HepG2 (cell line): ENCODE data around the gene SMAD1. TPM values are rescaled to one million over a fixed set of nuclear protein-coding genes. Genes with fewer than 3 reads are reported as not detected.

Experiments used
- DBP ChIP-seq: sonication (generic); formaldehyde crosslinking; IDR thresholded peaks from 2 replicates; pipeline ENCODE4 v1.4.0; 2020; ENCODE audit warnings: missing genetic modification reagents; ENCODE audit errors: not compliant biosample characterization
- GABPB1 ChIP-seq: IDR thresholded peaks from 2 replicates; pipeline ENCODE4 v1.6.1; 2016; ENCODE audit warnings: mild to moderate bottlenecking, missing genetic modification reagents, moderate library complexity, missing compliant biosample characterization
- KAT7 ChIP-seq: IDR thresholded peaks from 2 replicates; pipeline ENCODE4 v1.6.1; 2018; ENCODE audit warnings: borderline replicate concordance, missing compliant biosample characterization
- MED1 ChIP-seq: sonication (generic); formaldehyde crosslinking; IDR thresholded peaks from 2 replicates; pipeline ENCODE4 v1.4.0; 2020; ENCODE audit warnings: missing genetic modification reagents
- MZF1 ChIP-seq: sonication (generic); formaldehyde crosslinking; IDR thresholded peaks from 2 replicates; pipeline ENCODE4 v1.8.1; 2023; ENCODE audit warnings: mild to moderate bottlenecking, missing genetic modification reagents, borderline replicate concordance
- NFE2 ChIP-seq: sonication (generic); formaldehyde crosslinking; IDR thresholded peaks from 2 replicates; pipeline ENCODE4 v1.4.0; 2020; ENCODE audit warnings: missing genetic modification reagents
- TFDP1 ChIP-seq: IDR thresholded peaks from 2 replicates; pipeline ENCODE4 v1.6.1; 2016; ENCODE audit warnings: missing compliant biosample characterization, missing genetic modification reagents, borderline replicate concordance
- ZGPAT ChIP-seq: IDR thresholded peaks from 2 replicates; pipeline ENCODE4 v1.6.1; 2016; ENCODE audit warnings: mild to moderate bottlenecking
- ZNF574 ChIP-seq: sonication (generic); formaldehyde crosslinking; IDR thresholded peaks from 2 replicates; pipeline ENCODE4 v1.4.0; 2020; ENCODE audit warnings: missing genetic modification reagents
- ZNF710 ChIP-seq: sonication (generic); formaldehyde crosslinking; IDR thresholded peaks from 2 replicates; pipeline ENCODE4 v1.5.0; 2020; ENCODE audit warnings: mild to moderate bottlenecking, missing genetic modification reagents, borderline replicate concordance
- ZNF768 ChIP-seq: sonication (generic); formaldehyde crosslinking; IDR thresholded peaks from 2 replicates; pipeline ENCODE4 v1.4.0; 2020; ENCODE audit warnings: missing genetic modification reagents
- polyA plus RNA-seq, 8 experiments: library from polyadenylated mRNA; depleted of rRNA in 3 of 8; stranded (reverse) in 7 of 8; unstranded in 1 of 8; fragments of >200 nt; fragmentation: Illumina TruSeq in 4 of 8; extraction: Trizol in 4 of 8; gene quantifications; 2 replicates each; pipeline versions ENCODE4 v1.2.1 to v1.2.3, GENCODE V29; 2011 to 2016; ENCODE audit warnings: low read depth in 4 of 8, missing spikeins in 1 of 8, mixed read lengths in 1 of 8; ENCODE audit not compliant: insufficient read depth in 1 of 8
- total RNA-seq, 5 experiments: library from RNA; depleted of rRNA; stranded (reverse); fragments of >200 nt; fragmentation: Illumina TruSeq; extraction: Trizol; gene quantifications; 2 replicates each; pipeline ENCODE4 v1.2.3, GENCODE V29; 2016; ENCODE audit warnings: low read depth in 1 of 5
- TF ChIP-seq, protein P1 (sequence below): sonication (generic); formaldehyde crosslinking; IDR thresholded peaks from 2 replicates; pipeline ENCODE4 v1.9.0; 2021; ENCODE audit warnings: mild to moderate bottlenecking, missing genetic modification reagents

SMAD1 gene
- total and polyA plus RNA-seq, 2 of the 13 experiments (the other 11 are each of a cell fraction or from before 2014, with no cell fraction given), result 12.7 to 16.6 TPM

GRCh38 chr4:145482209-145483037 lies 770 bp downstream of the SMAD1 start (continued):
- TF ChIP-seq, protein P1, sequence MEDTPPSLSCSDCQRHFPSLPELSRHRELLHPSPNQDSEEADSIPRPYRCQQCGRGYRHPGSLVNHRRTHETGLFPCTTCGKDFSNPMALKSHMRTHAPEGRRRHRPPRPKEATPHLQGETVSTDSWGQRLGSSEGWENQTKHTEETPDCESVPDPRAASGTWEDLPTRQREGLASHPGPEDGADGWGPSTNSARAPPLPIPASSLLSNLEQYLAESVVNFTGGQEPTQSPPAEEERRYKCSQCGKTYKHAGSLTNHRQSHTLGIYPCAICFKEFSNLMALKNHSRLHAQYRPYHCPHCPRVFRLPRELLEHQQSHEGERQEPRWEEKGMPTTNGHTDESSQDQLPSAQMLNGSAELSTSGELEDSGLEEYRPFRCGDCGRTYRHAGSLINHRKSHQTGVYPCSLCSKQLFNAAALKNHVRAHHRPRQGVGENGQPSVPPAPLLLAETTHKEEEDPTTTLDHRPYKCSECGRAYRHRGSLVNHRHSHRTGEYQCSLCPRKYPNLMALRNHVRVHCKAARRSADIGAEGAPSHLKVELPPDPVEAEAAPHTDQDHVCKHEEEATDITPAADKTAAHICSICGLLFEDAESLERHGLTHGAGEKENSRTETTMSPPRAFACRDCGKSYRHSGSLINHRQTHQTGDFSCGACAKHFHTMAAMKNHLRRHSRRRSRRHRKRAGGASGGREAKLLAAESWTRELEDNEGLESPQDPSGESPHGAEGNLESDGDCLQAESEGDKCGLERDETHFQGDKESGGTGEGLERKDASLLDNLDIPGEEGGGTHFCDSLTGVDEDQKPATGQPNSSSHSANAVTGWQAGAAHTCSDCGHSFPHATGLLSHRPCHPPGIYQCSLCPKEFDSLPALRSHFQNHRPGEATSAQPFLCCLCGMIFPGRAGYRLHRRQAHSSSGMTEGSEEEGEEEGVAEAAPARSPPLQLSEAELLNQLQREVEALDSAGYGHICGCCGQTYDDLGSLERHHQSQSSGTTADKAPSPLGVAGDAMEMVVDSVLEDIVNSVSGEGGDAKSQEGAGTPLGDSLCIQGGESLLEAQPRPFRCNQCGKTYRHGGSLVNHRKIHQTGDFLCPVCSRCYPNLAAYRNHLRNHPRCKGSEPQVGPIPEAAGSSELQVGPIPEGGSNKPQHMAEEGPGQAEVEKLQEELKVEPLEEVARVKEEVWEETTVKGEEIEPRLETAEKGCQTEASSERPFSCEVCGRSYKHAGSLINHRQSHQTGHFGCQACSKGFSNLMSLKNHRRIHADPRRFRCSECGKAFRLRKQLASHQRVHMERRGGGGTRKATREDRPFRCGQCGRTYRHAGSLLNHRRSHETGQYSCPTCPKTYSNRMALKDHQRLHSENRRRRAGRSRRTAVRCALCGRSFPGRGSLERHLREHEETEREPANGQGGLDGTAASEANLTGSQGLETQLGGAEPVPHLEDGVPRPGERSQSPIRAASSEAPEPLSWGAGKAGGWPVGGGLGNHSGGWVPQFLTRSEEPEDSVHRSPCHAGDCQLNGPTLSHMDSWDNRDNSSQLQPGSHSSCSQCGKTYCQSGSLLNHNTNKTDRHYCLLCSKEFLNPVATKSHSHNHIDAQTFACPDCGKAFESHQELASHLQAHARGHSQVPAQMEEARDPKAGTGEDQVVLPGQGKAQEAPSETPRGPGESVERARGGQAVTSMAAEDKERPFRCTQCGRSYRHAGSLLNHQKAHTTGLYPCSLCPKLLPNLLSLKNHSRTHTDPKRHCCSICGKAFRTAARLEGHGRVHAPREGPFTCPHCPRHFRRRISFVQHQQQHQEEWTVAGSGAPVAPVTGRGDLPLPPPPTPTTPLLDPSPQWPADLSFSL (CRISPR knock-in tag), result no peak
- TF ChIP-seq ZNF574, result 0 out of 2 replicates have a peak, but pooled peaks have one; percentile 2
- no peak for TF ChIP-seq ZGPAT
- no peak for TF ChIP-seq NFE2
- TF ChIP-seq KAT7, result peak; percentile 48; the same call in 1 of the 2 replicates
- TF ChIP-seq ZNF710 (CRISPR knock-in tag), result 0 out of 2 replicates have a peak, but pooled peaks have one; percentile 13
- no peak for TF ChIP-seq TFDP1 (CRISPR knock-in tag)
- no peak for TF ChIP-seq MZF1 (CRISPR knock-in tag)
- TF ChIP-seq GABPB1, result peak; percentile 42
- 0 out of 2 replicates have a peak, but pooled peaks have one; percentile 25 for TF ChIP-seq MED1 (CRISPR knock-in tag)
- no peak for TF ChIP-seq DBP
- TF ChIP-seq ZNF768 (CRISPR knock-in tag), result peak; percentile 25; the same call in 1 of the 2 replicates
